Psoas muscle (tissue), 8 donors: Measurements from ENCODE around the gene PTPRG. TPM values are rescaled to one million over a fixed set of nuclear protein-coding genes. Genes with fewer than 3 reads are reported as not detected.

Experiments used
- ATAC-seq, 4 donors: fragments of 200-7000 bp; cut with Tn5 transposase; one replicate each; pipeline ENCODE4 v1.9.1; 2020; ENCODE audit warnings: moderate library complexity in 3 of 4, mild to moderate bottlenecking in 2 of 4
- DNase-seq, 2 donors: peaks; one replicate each; pipeline ENCODE4 v3.0.0-alpha.2; 2020
- H3K27ac ChIP-seq: fragments of 200-600 bp; one replicate; pipeline ENCODE4 v1.8.0; 2022
- H3K27me3 ChIP-seq, 3 donors: fragments of 200-600 bp in 1 of 3; one replicate each; pipeline versions ENCODE4 v1.6.1 to v1.8.0; 2013 to 2022; ENCODE audit warnings: low read length in 2 of 3, mild to moderate bottlenecking in 2 of 3, moderate library complexity in 1 of 3; ENCODE audit not compliant: insufficient read depth in 3 of 3
- H3K36me3 ChIP-seq, 2 donors: fragments of 200-600 bp in 1 of 2; one replicate each; pipeline versions ENCODE4 v1.6.1 to v1.8.0; 2013 to 2022; ENCODE audit warnings: low read depth in 1 of 2, mild to moderate bottlenecking in 1 of 2, moderate library complexity in 1 of 2; ENCODE audit not compliant: insufficient read depth in 1 of 2
- H3K4me1 ChIP-seq: fragments of 200-600 bp; one replicate; pipeline ENCODE4 v1.8.0; 2022
- H3K4me3 ChIP-seq: fragments of 200-600 bp; one replicate; pipeline ENCODE4 v1.8.0; 2022; ENCODE audit warnings: mild to moderate bottlenecking
- H3K9me3 ChIP-seq: fragments of 200-600 bp; one replicate; pipeline ENCODE4 v1.8.0; 2022
- WGBS, 3 donors: extraction: QIAGEN DNeasy Blood & Tissue Kit; methylation state at CpG; one replicate each; pipeline versions ENCODE4 v1.1.6 to v1.1.7; 2013; 5-methylcytosine and 5-hydroxymethylcytosine counted together
- intact Hi-C, 2 donors: fragments of 100-400 bp; cut with DNase I; formaldehyde crosslinking; loops; one replicate each; pipeline versions ENCODE4 v1.11.0 to v1.14.2; 2022
- polyA plus RNA-seq, 3 donors: library from polyadenylated mRNA; stranded (reverse); fragments of 200-250 nt; gene quantifications; one replicate each; pipeline ENCODE4 v1.2.3, GENCODE V29; 2013
- total RNA-seq, 4 donors: library from RNA; stranded (reverse); fragmentation: NEBNext Ultra II Directional in 2 of 4; extraction: Animal tissue kit (Norgen Biotek cat#: 25700) in 2 of 4; gene quantifications; one replicate each; pipeline versions ENCODE4 v1.2.1 to v1.2.4, GENCODE V29; 2021 to 2023
- TF ChIP-seq, protein P1 (sequence below): fragments of 200-600 bp; IDR thresholded peaks from one replicate; pipeline ENCODE4 v1.8.0; 2022; ENCODE audit warnings: antibody characterized with exemption
- donor health status: healthy with polysubstance abuse.
- donor health status: DM: no; HTN: no; CAD: no; lungs with moderate emphysema.
- donor health status: Bipolar disorder and iron deficiency.
- donor health status: healthy.
- donor health status: DM: yes; HTN: yes; CAD: no.
- donor health status: DM: no; HTN: no; CAD: no.
- donor health status: DM: no; HTN: no; CAD: no.
- donor health status: DM: yes; HTN: yes; CAD: no.

Gene PTPRG
- total and polyA plus RNA-seq, 7 donors = 4.5 to 29.5 (median 12.6) TPM

DNA sequence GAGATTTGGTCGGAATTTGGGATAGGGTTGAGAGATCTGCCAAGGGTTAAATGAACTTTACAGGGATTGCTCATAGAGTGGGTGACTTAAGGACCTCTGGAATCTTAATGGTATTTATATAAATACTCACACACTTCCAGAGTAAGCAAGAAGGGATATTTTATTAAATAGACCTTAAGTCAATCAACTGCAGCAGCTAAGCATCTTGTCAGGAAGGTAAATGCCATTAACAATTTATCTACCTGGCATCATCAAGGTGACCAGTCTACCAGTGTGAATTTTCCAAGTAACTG lies 688.1 kb downstream of the PTPRG start:
- Histone ChIP-seq H3K36me3 (peaks cover 0 to 1% of the 10 kb centered on the region in 2 donors), H3K9me3 (no peaks in the 10 kb centered on the region), H3K4me3 (no peak overlapping the region), H3K4me1 (no peaks in the 10 kb centered on the region), H3K27ac (no peak overlapping the region), H3K27me3 (no peaks in the 10 kb centered on the region)
- TF ChIP-seq, protein P1, sequence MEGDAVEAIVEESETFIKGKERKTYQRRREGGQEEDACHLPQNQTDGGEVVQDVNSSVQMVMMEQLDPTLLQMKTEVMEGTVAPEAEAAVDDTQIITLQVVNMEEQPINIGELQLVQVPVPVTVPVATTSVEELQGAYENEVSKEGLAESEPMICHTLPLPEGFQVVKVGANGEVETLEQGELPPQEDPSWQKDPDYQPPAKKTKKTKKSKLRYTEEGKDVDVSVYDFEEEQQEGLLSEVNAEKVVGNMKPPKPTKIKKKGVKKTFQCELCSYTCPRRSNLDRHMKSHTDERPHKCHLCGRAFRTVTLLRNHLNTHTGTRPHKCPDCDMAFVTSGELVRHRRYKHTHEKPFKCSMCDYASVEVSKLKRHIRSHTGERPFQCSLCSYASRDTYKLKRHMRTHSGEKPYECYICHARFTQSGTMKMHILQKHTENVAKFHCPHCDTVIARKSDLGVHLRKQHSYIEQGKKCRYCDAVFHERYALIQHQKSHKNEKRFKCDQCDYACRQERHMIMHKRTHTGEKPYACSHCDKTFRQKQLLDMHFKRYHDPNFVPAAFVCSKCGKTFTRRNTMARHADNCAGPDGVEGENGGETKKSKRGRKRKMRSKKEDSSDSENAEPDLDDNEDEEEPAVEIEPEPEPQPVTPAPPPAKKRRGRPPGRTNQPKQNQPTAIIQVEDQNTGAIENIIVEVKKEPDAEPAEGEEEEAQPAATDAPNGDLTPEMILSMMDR = no peak
- DNase-seq (no peak), ATAC-seq (no peak)
- 79 to 95% (median 86%) methylated on average over 1 of the region's 1 CpG for WGBS, 3 donors
- intact Hi-C loops = no loop called here

DNA sequence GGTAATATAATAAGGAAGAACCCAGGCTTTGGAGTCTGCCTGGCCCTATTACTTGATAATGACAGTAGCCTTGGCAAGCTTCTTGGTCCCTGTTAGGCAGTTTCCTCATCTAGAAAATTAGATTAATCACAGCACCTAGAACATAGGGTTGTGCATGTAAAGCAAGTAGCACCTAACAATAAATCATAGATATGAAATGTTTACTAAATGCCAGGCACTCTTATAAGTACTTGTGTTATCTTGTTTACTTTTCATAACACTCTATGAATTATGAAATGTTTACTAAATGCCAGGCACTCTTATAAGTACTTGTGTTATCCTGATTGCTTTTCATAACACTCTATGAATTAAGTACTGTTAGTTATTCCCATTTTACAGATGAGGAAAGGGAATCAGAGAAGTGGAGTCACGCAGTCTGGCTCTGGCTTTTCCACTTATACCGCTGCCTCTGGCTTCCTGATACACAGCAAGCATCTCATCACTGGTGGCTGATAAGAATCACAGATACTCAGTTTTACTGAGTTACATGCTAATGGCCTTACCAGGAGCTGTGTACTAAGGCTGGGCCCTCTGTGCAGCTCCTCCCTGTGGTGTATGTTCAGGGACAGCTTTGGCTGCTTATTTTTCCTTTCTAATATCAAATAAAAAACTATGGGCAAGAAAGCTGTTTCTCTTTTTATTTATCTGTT lies 688.6 kb downstream of the PTPRG start:
- TF ChIP-seq, protein P1 = no peak
- no peak for ATAC-seq
- H3K36me3 ChIP-seq = no peaks in the 10 kb centered on the region
- H3K9me3 ChIP-seq = no peaks in the 10 kb centered on the region
- intact Hi-C loops = no loop called here
- no peak for DNase-seq
- H3K27ac ChIP-seq = no peak overlapping the region
- H3K27me3 ChIP-seq = no peaks in the 10 kb centered on the region
- H3K4me1 ChIP-seq = no peaks in the 10 kb centered on the region
- 89 to 92% (median 91%) methylated on average over 2 of the region's 2 CpGs for WGBS, 3 donors
- H3K4me3 ChIP-seq = no peak overlapping the region

DNA sequence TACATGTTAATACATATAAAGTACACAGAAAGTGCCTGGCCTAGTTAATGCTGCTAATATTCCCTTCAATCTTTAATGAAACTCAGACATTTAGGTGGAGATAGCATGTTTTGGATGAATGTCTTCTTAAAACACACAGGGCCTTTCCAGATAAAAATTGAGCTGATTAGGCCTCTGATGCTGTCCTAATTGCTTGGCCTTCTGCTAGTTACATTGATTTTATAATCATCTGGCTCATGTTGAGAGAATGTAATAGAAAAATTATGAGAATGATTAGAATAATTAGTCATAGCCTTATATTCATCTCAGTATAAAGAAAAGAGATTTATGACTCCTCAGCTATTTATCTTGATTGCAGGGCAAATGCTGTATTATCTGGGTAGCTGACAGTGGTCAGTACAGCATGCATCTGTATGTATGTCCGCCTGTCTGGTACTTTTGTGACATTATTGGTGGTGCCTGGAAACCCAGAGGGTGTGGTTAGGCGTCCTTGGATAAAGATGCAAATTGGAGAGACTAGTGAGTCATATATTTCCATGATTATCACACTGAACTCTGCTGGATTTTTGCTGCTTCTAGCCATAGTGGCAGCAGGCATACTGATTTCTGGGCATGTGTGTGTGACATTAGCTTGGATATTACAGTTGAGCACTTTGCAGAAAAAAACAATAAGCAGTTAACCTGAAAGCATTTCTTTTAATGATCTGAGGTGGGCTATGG lies 691.2 kb downstream of the PTPRG start:
- Histone ChIP-seq H3K27ac (no peak overlapping the region), H3K36me3 (peaks cover 0 to 13% of the 10 kb centered on the region in 2 donors), H3K4me1 (no peaks in the 10 kb centered on the region), H3K9me3 (no peaks in the 10 kb centered on the region), H3K4me3 (no peak overlapping the region), H3K27me3 (no peaks in the 10 kb centered on the region)
- intact Hi-C loops = no loop called here
- WGBS, 3 donors = 85 to 89% (median 88%) methylated on average over 2 of the region's 2 CpGs
- no peak for DNase-seq
- no peak for ATAC-seq
- TF ChIP-seq, protein P1 = no peak

DNA sequence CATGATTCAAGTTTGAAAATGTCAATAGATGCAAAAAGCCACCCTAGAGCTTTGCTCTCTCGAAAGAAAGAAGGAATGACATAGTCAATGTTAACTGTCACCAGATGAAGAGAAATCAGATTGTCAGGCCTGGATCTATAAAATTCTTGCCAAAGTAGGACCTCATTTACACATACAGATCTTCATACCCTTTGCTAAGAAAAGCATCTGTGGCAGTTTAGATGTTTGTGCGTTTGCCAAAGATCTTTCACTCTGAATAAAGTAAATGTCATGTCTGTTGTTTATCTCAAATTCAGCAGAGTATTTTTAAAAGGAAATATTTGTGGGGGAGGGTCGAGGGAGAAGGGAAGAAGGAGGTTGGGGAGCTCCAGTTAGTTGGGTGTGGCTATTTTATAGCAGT lies 692.6 kb downstream of the PTPRG start:
- intact Hi-C loops = no loop called here
- H3K27me3 ChIP-seq = no peaks in the 10 kb centered on the region
- H3K4me1 ChIP-seq = no peaks in the 10 kb centered on the region
- no peak overlapping the region for H3K27ac ChIP-seq
- no peak for ATAC-seq
- WGBS, 3 donors = 72 to 75% (median 74%) methylated on average over 3 of the region's 3 CpGs
- H3K36me3 ChIP-seq = peaks cover 3 to 13% of the 10 kb centered on the region in 2 donors
- H3K9me3 ChIP-seq = no peaks in the 10 kb centered on the region
- no peak overlapping the region for H3K4me3 ChIP-seq
- DNase-seq = no peak
- TF ChIP-seq, protein P1 = no peak
